Suprapubic skin (tissue), 4 donors: Measurements from ENCODE around the gene LRP11.

Source experiments
- CTCF ChIP-seq, 2 donors: fragments of 200-600 bp in 1 of 2; fragments of 450-650 bp in 1 of 2; sonication (generic) in 1 of 2; IDR thresholded peaks; one replicate each; pipeline ENCODE4 v1.5.1; 2016 to 2019; ENCODE audit warnings: antibody characterized with exemption in 2 of 2, mild to moderate bottlenecking in 1 of 2, moderate library complexity in 1 of 2
- POLR2A ChIP-seq, 2 donors: fragments of 450-650 bp; IDR thresholded peaks; one replicate each; pipeline ENCODE4 v1.6.1; 2017; ENCODE audit warnings: antibody characterized with exemption in 2 of 2, mild to moderate bottlenecking in 2 of 2, moderate library complexity in 2 of 2
- POLR2AphosphoS5 ChIP-seq, 3 donors: sonication (generic); formaldehyde crosslinking; IDR thresholded peaks; one replicate each; pipeline ENCODE4 v1.6.1; 2017; ENCODE audit warnings: antibody characterized with exemption in 3 of 3

GRCh38 chr6:149871182-149871581 lies 7.0 kb upstream of the LRP11 start:
- no peak for TF ChIP-seq POLR2A (IDR thresholded peaks at IDR 0.05)
- no peak for TF ChIP-seq CTCF (IDR thresholded peaks at IDR 0.05)
- TF ChIP-seq POLR2AphosphoS5 (IDR thresholded peaks at IDR 0.05) = no peak
